ENCODE data around the gene TMEM271. TPM values are rescaled to one million over a fixed set of nuclear protein-coding genes. Genes with fewer than 3 reads are reported as not detected.
A peak's percentile ranks its signal among the peaks of the same experiment; 100 is the strongest.

The TMEM271 gene
- total RNA-seq, 1 donor from 2014 or later, result not detected

DNA sequence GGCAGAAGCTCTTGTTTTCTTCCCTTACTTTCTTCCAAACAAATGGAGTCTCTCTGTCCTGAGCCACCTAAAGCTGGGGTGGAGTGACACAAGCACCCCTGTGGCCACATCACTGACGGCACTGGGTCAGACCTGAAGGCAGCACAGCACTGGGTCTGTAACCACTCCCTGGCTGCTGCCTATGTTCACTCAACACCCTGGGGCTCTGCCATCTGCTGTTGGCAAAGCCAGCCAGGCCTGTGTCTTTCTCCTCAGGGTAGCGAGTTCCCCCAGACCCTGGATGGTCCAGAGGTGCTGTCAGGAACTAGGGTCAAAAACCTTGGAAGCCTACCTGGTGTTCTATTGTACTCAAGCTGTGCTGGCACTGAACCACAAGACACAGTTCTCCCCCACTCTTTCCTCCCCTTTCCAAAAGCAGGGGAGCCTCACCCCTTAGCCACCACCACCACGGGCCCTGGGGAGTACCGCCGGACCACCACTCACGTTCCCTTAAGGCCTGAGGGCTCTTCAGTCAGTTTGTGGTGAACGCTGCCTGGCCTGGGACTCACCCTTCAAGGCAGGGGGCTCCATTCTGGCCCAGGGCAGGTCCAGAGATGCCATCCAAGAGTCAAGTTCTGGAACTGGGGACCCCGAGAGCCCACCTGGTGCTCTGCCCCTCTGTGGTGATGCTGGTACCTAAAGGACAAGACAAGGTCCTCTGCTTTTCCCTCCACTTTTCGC is 31.5 kb downstream of the TMEM271 start:
- Histone ChIP-seq H3K27ac (no peak overlapping the region), H3K27me3 (peaks cover 5% of the 10 kb centered on the region), H3K4me1 (no peaks in the 10 kb centered on the region), H3K4me3 (no peak overlapping the region), H3K9me3 (no peaks in the 10 kb centered on the region), H3K36me3 (no peaks in the 10 kb centered on the region)
- TF ChIP-seq CTCF (IDR thresholded peaks at IDR 0.05), result no peak
- ATAC-seq, result no peak
- DNase-seq, result no peak
- intact Hi-C loops (cut with DNase I), result no loop called here

DNA sequence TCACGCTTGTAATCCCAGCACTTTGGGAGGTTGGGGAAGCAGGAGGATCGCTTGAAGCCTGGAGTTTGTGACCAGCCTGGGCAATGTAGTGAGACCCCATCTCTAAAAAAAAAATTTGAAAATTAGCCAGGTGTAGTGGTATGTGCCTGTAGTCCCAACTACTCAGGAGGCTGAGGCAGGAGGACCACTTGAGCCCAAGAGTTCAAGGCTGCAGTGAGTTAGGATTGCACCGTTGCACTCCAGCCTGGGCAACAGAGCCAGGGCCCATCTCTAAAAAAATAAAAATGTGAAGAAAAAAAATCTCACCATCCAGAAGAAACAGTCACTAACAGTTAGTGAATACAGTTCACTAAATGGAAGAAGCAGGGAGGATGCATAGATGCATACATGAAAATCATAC is 34.8 kb downstream of the TMEM271 start:
- Histone ChIP-seq H3K27ac (no peak overlapping the region), H3K9me3 (no peaks in the 10 kb centered on the region), H3K4me1 (no peaks in the 10 kb centered on the region), H3K36me3 (peaks cover 28% of the 10 kb centered on the region), H3K4me3 (no peak overlapping the region), H3K27me3 (no peaks in the 10 kb centered on the region)
- TF ChIP-seq CTCF (IDR thresholded peaks at IDR 0.05), result no peak
- ATAC-seq (no peak), DNase-seq (no peak)
- intact Hi-C loops (cut with DNase I), result no loop called here

GRCh38 chr4:538542-539142 is 37.5 kb downstream of the TMEM271 start:
- H3K36me3 ChIP-seq, result peaks cover 42% of the 10 kb centered on the region
- no peak overlapping the region for H3K4me3 ChIP-seq
- no peak for DNase-seq
- no peak overlapping the region for H3K27ac ChIP-seq
- H3K9me3 ChIP-seq, result no peaks in the 10 kb centered on the region
- ATAC-seq, result no peak
- TF ChIP-seq CTCF (IDR thresholded peaks at IDR 0.05), result no peak
- intact Hi-C loops (cut with DNase I), result no loop called here
- H3K27me3 ChIP-seq, result no peaks in the 10 kb centered on the region
- H3K4me1 ChIP-seq, result no peaks in the 10 kb centered on the region

DNA sequence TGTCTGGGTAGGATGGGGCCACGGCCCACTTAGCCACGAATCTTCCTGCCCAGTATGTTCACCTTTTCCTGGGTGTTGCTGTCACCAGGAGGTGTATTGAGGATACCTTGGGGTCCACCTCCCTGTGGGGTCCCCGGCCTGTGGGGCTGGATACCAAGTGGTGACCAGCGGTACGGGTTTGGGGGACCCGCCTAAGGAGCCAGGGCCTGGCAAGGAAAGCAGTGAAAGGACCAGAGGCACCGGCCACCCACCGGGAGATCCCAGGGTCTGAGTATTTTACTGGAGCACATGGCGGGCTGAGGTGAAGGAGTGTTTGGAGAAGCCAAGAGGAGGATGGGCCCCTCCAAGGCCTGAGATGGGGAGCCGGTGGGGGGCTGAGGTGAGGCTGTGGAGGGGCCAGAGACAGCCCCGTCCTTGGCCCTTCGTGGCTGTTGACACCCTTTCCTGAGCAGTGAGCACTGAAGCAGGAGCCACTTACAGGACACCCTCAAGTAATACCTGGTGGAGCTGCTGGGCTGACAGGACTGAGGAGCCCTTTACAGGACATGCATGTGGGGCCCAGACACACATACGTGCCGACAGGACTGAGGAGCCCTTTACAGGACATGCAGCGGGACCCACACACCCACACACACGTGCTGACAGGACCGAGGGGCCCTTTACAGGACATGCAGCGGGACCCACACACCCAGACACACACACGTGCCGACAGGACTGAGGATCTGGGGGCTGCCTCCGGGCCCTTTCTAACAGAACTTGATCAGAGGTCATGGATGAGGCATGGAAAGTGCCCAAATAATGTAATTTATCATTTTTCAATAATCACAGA is 38.4 kb downstream of the TMEM271 start:
- Histone ChIP-seq H3K4me1 (no peaks in the 10 kb centered on the region), H3K9me3 (no peaks in the 10 kb centered on the region), H3K4me3 (no peak overlapping the region), H3K27ac (no peak overlapping the region), H3K27me3 (no peaks in the 10 kb centered on the region), H3K36me3 (peaks cover 47% of the 10 kb centered on the region)
- intact Hi-C loops (cut with DNase I), result no loop called here
- no peak for TF ChIP-seq CTCF (IDR thresholded peaks at IDR 0.05)
- DNase-seq (peak; percentile 42), ATAC-seq (no peak)

DNA sequence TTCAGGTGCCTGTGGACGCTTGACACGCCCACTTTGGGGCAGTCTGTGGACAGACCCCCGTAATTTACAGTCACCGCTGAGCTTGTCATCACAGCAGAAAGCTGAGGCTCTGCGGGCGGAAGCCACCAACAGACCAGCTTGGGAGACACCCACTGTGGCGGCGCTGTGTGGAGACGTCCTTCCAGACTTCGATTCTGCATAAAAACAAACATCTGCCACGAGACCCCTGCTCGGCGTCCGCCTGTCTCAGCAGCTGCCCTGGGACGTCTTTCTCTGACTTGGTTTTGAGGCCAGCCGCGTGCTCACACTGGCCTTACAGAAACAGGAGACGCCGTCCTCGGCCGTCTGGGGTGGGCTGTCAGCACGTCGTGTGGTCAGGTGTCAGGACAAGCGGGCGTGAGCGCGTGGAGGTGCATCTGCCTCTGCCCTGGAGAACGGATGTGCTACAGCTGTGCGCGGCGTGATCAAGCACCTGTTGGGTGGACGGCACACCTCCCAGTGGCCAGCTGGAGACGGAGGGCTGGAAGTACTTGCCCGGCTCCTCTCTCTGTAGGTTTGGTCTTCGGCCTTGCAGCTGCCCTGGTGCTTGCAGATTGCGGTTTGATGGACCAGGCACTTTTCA is 39.6 kb downstream of the TMEM271 start:
- ATAC-seq (no peak), DNase-seq (no peak)
- Histone ChIP-seq H3K4me3 (no peak overlapping the region), H3K27ac (no peak overlapping the region), H3K27me3 (no peaks in the 10 kb centered on the region), H3K36me3 (peaks cover 57% of the 10 kb centered on the region), H3K4me1 (no peaks in the 10 kb centered on the region), H3K9me3 (no peaks in the 10 kb centered on the region)
- intact Hi-C loops (cut with DNase I), result no loop called here
- TF ChIP-seq CTCF (IDR thresholded peaks at IDR 0.05), result no peak

Measured in upper lobe of right lung (tissue), 1 donor.